SU-DHL-6 (cell line): ENCODE results near the gene KCND2.

Source experiments
- H2AFZ ChIP-seq: fragments of 200-600 bp; sonication (generic); 2 replicates; pipeline ENCODE4 v1.6.1; 2014; ENCODE audit warnings: low read depth, mild to moderate bottlenecking, moderate library complexity, mixed read lengths, antibody characterized with exemption, low read length; ENCODE audit not compliant: severe bottlenecking
- H3F3A ChIP-seq: fragments of 200-600 bp; shearing (Covaris generic); 2 replicates; pipeline ENCODE4 v1.6.0; 2016; ENCODE audit warnings: antibody characterized with exemption, mild to moderate bottlenecking; ENCODE audit not compliant: insufficient read depth
- H3K27ac ChIP-seq: fragments of 200-600 bp; sonication (generic); 2 replicates; pipeline ENCODE4 v1.5.1; 2016; ENCODE audit warnings: low read depth, mild to moderate bottlenecking, low read length, moderate library complexity, mixed read lengths
- H3K27me3 ChIP-seq: fragments of 200-600 bp; sonication (generic), shearing (Covaris generic); 2 replicates; pipeline ENCODE4 v1.6.0; 2014; ENCODE audit warnings: mild to moderate bottlenecking, low read length
- H3K36me3 ChIP-seq: fragments of 200-600 bp; sonication (generic); 2 replicates; pipeline ENCODE4 v1.6.1; 2014; ENCODE audit warnings: mild to moderate bottlenecking, low read length, mixed read lengths
- H3K4me2 ChIP-seq: fragments of 300-600, 200-600 bp; shearing (Covaris generic), sonication (generic); 2 replicates; pipeline ENCODE4 v1.6.0; 2014; ENCODE audit warnings: low read length, low read depth, mild to moderate bottlenecking; ENCODE audit not compliant: poor library complexity, severe bottlenecking
- H3K4me3 ChIP-seq: fragments of 200-600 bp; sonication (generic); 2 replicates; pipeline ENCODE4 v1.5.1; 2014; ENCODE audit warnings: antibody characterized with exemption, low read length, mild to moderate bottlenecking, mixed read lengths; ENCODE audit not compliant: insufficient read depth, poor library complexity, severe bottlenecking
- H3K79me2 ChIP-seq: fragments of 200-600 bp; sonication (generic); 2 replicates; pipeline ENCODE4 v1.6.1; 2014; ENCODE audit warnings: mild to moderate bottlenecking, low read length, moderate library complexity; ENCODE audit not compliant: insufficient read depth
- H3K9ac ChIP-seq: fragments of 200-600 bp; sonication (generic); 2 replicates; pipeline ENCODE4 v1.7.0; 2014; ENCODE audit warnings: mild to moderate bottlenecking, low read length
- H3K9me2 ChIP-seq: fragments of 200-600 bp; sonication (generic); replicated peaks from 2 replicates; pipeline ENCODE4 v1.6.1; 2014; ENCODE audit warnings: low read length; ENCODE audit not compliant: insufficient read depth
- H3K9me3 ChIP-seq: fragments of 200-600 bp; sonication (generic); 2 replicates; pipeline ENCODE4 v1.6.1; 2014; ENCODE audit warnings: low read length, mixed read lengths; ENCODE audit not compliant: insufficient read depth
- H4K20me1 ChIP-seq: fragments of 200-600 bp; sonication (generic); 2 replicates; pipeline ENCODE4 v1.6.1; 2014; ENCODE audit warnings: low read depth, mild to moderate bottlenecking, antibody characterized with exemption, low read length, moderate library complexity, mixed read lengths
- EZH2phosphoT487 ChIP-seq: fragments of 200-600 bp; sonication (generic), shearing (Covaris generic); conservative IDR thresholded peaks from 2 replicates; pipeline ENCODE4 v1.6.1; 2018; ENCODE audit warnings: mild to moderate bottlenecking, antibody characterized with exemption, low read length, moderate library complexity, mixed read lengths
- TF ChIP-seq, protein P1 (sequence below): fragments of 200-600 bp; sonication (generic); IDR thresholded peaks from one replicate; pipeline ENCODE4 v1.5.1; 2017; ENCODE audit warnings: antibody characterized with exemption, mild to moderate bottlenecking, low read length, moderate library complexity; ENCODE audit not compliant: insufficient read depth, poor library complexity, severe bottlenecking

Gene KCND2

GRCh38 chr7:120272701-120273475 lies at the start of gene KCND2:
KCND2 (plus strand) TSS chr7:120273175.
- no peaks in the 10 kb centered on the region for H3K27me3 ChIP-seq
- no peak within 1 kb of the TSS for H2AFZ ChIP-seq
- H3K4me3 ChIP-seq, result no peak within 1 kb of the TSS
- no peaks in the 10 kb centered on the region for H3K9me2 ChIP-seq
- H3K9me3 ChIP-seq, result no peaks in the 10 kb centered on the region
- no peak within 1 kb of the TSS for H3K9ac ChIP-seq
- H4K20me1 ChIP-seq, result no peaks in the 10 kb centered on the region
- no peaks in the 10 kb centered on the region for H3K36me3 ChIP-seq
- no peak within 1 kb of the TSS for H3K4me2 ChIP-seq
- no peaks in the 10 kb centered on the region for H3F3A ChIP-seq
- no peaks in the 10 kb centered on the region for H3K79me2 ChIP-seq
- H3K27ac ChIP-seq, result no peak within 1 kb of the TSS
- no peak for TF ChIP-seq EZH2phosphoT487
- TF ChIP-seq, protein P1, sequence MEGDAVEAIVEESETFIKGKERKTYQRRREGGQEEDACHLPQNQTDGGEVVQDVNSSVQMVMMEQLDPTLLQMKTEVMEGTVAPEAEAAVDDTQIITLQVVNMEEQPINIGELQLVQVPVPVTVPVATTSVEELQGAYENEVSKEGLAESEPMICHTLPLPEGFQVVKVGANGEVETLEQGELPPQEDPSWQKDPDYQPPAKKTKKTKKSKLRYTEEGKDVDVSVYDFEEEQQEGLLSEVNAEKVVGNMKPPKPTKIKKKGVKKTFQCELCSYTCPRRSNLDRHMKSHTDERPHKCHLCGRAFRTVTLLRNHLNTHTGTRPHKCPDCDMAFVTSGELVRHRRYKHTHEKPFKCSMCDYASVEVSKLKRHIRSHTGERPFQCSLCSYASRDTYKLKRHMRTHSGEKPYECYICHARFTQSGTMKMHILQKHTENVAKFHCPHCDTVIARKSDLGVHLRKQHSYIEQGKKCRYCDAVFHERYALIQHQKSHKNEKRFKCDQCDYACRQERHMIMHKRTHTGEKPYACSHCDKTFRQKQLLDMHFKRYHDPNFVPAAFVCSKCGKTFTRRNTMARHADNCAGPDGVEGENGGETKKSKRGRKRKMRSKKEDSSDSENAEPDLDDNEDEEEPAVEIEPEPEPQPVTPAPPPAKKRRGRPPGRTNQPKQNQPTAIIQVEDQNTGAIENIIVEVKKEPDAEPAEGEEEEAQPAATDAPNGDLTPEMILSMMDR, result no peak

GRCh38 chr7:120226188-120226587 lies 46.8 kb upstream of the KCND2 start:
- Histone ChIP-seq H2AFZ (no peak overlapping the region), H3K79me2 (no peaks in the 10 kb centered on the region), H3F3A (no peaks in the 10 kb centered on the region), H3K4me2 (no peak overlapping the region), H3K9me2 (no peaks in the 10 kb centered on the region), H4K20me1 (no peaks in the 10 kb centered on the region), H3K36me3 (no peaks in the 10 kb centered on the region), H3K27me3 (no peaks in the 10 kb centered on the region), H3K27ac (no peak overlapping the region), H3K9me3 (no peaks in the 10 kb centered on the region), H3K4me3 (no peak overlapping the region), H3K9ac (no peak overlapping the region)
- TF ChIP-seq, protein P1, result no peak
- TF ChIP-seq EZH2phosphoT487, result no peak

DNA sequence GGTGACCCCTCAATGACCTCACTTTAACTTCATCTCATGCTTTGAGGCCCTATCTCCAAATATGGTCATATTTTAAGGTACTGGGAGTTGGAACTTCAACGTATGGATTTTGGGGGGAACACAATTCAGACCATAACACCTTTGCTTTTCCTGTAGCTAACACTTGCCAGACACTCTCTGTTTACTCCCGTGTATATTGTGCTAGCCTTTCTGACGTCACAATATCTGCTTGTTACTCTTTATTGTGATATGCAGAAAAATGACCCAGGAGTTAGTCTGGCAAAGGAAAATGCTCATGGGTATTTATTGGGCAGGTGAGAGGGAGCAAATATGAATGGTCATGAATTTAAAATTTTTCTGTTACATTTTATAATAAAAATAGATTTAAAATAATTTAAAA lies 45.7 kb upstream of the KCND2 start:
- H3K4me2 ChIP-seq, result no peak overlapping the region
- no peak overlapping the region for H3K9ac ChIP-seq
- no peaks in the 10 kb centered on the region for H4K20me1 ChIP-seq
- H3K4me3 ChIP-seq, result no peak overlapping the region
- H3K27me3 ChIP-seq, result no peaks in the 10 kb centered on the region
- H3K27ac ChIP-seq, result no peak overlapping the region
- no peaks in the 10 kb centered on the region for H3K79me2 ChIP-seq
- no peaks in the 10 kb centered on the region for H3K9me3 ChIP-seq
- no peaks in the 10 kb centered on the region for H3K36me3 ChIP-seq
- no peak for TF ChIP-seq EZH2phosphoT487
- TF ChIP-seq, protein P1, result no peak
- no peak overlapping the region for H2AFZ ChIP-seq
- H3F3A ChIP-seq, result no peaks in the 10 kb centered on the region
- H3K9me2 ChIP-seq, result no peaks in the 10 kb centered on the region
